Retinal pigment epithelial cell (primary cell): ENCODE measurements around the gene MVB12B.
"Not testable (repeated sequence)": the region's sequence is repeated elsewhere in the genome, so short reads cannot be mapped to it uniquely, and the experiment has no call there.

Source experiments
- DNase-seq: peaks from one replicate; pipeline ENCODE4 v3.0.0-alpha.2; 2010; ENCODE audit warnings: low read depth
- H3K4me3 ChIP-seq: 2 replicates; pipeline ENCODE4 v1.5.1; 2011; ENCODE audit warnings: mild to moderate bottlenecking, low read length, control low read depth, moderate library complexity
- CTCF ChIP-seq: conservative IDR thresholded peaks from 2 replicates; pipeline ENCODE4 v1.5.1; 2011; ENCODE audit warnings: low read depth, low read length, control low read depth, inconsistent platforms

MVB12B gene

GRCh38 chr9:126326228-126327005 lies at the start of gene MVB12B:
TSS of gene MVB12B (plus strand) at chr9:126326829. CDS start at chr9:126326930, 101 bp downstream.
- no peak for DNase-seq
- H3K4me3 ChIP-seq: peak within 1 kb of the TSS; percentile 60
- no peak for TF ChIP-seq CTCF

- DNase-seq: no peak
- no peak overlapping the region for H3K4me3 ChIP-seq
- TF ChIP-seq CTCF: no peak
These were observed 42.7 kb upstream of the MVB12B start for GRCh38 chr9:126283799-126284465.

- not testable (repeated sequence) for DNase-seq, H3K4me3 ChIP-seq
These were observed 41.0 kb upstream of the MVB12B start for GRCh38 chr9:126285652-126286051.

- no peak overlapping the region for H3K4me3 ChIP-seq
- TF ChIP-seq CTCF: no peak
- no peak for DNase-seq
These were observed 39.3 kb upstream of the MVB12B start for GRCh38 chr9:126287166-126287866.

- no peak for TF ChIP-seq CTCF
- no peak for DNase-seq
- no peak overlapping the region for H3K4me3 ChIP-seq
These were observed 35.8 kb upstream of the MVB12B start for GRCh38 chr9:126290871-126291270.

GRCh38 chr9:126291925-126292324 lies 34.7 kb upstream of the MVB12B start:
- TF ChIP-seq CTCF: no peak
- DNase-seq: no peak
- no peak overlapping the region for H3K4me3 ChIP-seq

- no peak for DNase-seq
- H3K4me3 ChIP-seq: no peak overlapping the region
- no peak for TF ChIP-seq CTCF
These were observed 33.7 kb upstream of the MVB12B start for GRCh38 chr9:126292736-126293521.
